CD4-positive, alpha-beta T cell treated with Interleukin-21 for 1 hour (primary cell): Measurements from ENCODE around the gene CEP68.

Experiments used
- DNase-seq: peaks from one replicate; pipeline ENCODE4 v3.0.0-alpha.2; 2020

Gene CEP68

GRCh38 chr2:65061146-65061909, 5.1 kb downstream of the CEP68 start:
- no peak for DNase-seq

- no peak for DNase-seq
Measured at GRCh38 chr2:65061910-65062339, 5.7 kb downstream of the CEP68 start.

GRCh38 chr2:65062843-65063825, 6.9 kb downstream of the CEP68 start:
- no peak for DNase-seq

GRCh38 chr2:65064728-65065552, 8.7 kb downstream of the CEP68 start:
- peak; percentile 71 for DNase-seq

GRCh38 chr2:65067806-65068553, 11.8 kb downstream of the CEP68 start:
- no peak for DNase-seq

GRCh38 chr2:65069439-65069824, 13.2 kb downstream of the CEP68 start:
- DNase-seq, result no peak

- DNase-seq, result no peak
Measured at GRCh38 chr2:65070172-65070830, 14.1 kb downstream of the CEP68 start.

- DNase-seq, result no peak
Measured at GRCh38 chr2:65070856-65071255, 14.6 kb downstream of the CEP68 start.

GRCh38 chr2:65071499-65072180, 15.4 kb downstream of the CEP68 start:
- no peak for DNase-seq

GRCh38 chr2:65072181-65072970, 16.2 kb downstream of the CEP68 start:
- no peak for DNase-seq

GRCh38 chr2:65073879-65074565, 17.8 kb downstream of the CEP68 start:
- DNase-seq, result no peak

- DNase-seq, result no peak
Measured at GRCh38 chr2:65075176-65075575, 19.0 kb downstream of the CEP68 start.

GRCh38 chr2:65075605-65076344, 19.6 kb downstream of the CEP68 start:
- no peak for DNase-seq

GRCh38 chr2:65076345-65076710, 20.1 kb downstream of the CEP68 start:
- no peak for DNase-seq

GRCh38 chr2:65077898-65078297, 21.7 kb downstream of the CEP68 start:
- no peak for DNase-seq

- no peak for DNase-seq
Measured at GRCh38 chr2:65079017-65079416, 22.8 kb downstream of the CEP68 start.

- no peak for DNase-seq
Measured at GRCh38 chr2:65081232-65081685, 25.0 kb downstream of the CEP68 start.

GRCh38 chr2:65085148-65085547, 28.9 kb downstream of the CEP68 start:
- no peak for DNase-seq

- DNase-seq, result no peak
Measured at GRCh38 chr2:65092791-65093190, 36.6 kb downstream of the CEP68 start.
